NCI-H446 treated with DMSO at 0.1 percent for 48 hours (cell line): ENCODE measurements around the gene STX16.

Source experiments
- DNase-seq: peaks from one replicate; lab custom pipeline; 2025; lab: John Stamatoyannopoulos, UW

Gene STX16

GRCh38 chr20:58655328-58656107 lies 4.4 kb downstream of the STX16 start:
- DNase-seq = no peak

- DNase-seq = no peak
These were observed 5.7 kb downstream of the STX16 start for GRCh38 chr20:58656831-58657230.

GRCh38 chr20:58657262-58657661 lies 6.2 kb downstream of the STX16 start:
- no peak for DNase-seq

- DNase-seq = no peak
These were observed 6.9 kb downstream of the STX16 start for GRCh38 chr20:58657986-58658385.

GRCh38 chr20:58658760-58659159 lies 7.7 kb downstream of the STX16 start:
- no peak for DNase-seq

- no peak for DNase-seq
These were observed 8.8 kb downstream of the STX16 start for GRCh38 chr20:58659841-58660240.

- DNase-seq = no peak
These were observed 9.9 kb downstream of the STX16 start for GRCh38 chr20:58660855-58661597.

- no peak for DNase-seq
These were observed 10.8 kb downstream of the STX16 start for GRCh38 chr20:58661598-58662473.

- DNase-seq = no peak
These were observed 13.2 kb downstream of the STX16 start for GRCh38 chr20:58664331-58664730.

GRCh38 chr20:58664883-58665282 lies 13.8 kb downstream of the STX16 start:
- no peak for DNase-seq

GRCh38 chr20:58665606-58666005 lies 14.5 kb downstream of the STX16 start:
- DNase-seq = no peak

GRCh38 chr20:58666702-58667101 lies 15.6 kb downstream of the STX16 start:
- DNase-seq = no peak

GRCh38 chr20:58667975-58668374 lies 16.9 kb downstream of the STX16 start:
- DNase-seq = no peak

GRCh38 chr20:58668901-58669286 lies 17.8 kb downstream of the STX16 start:
- DNase-seq = no peak

GRCh38 chr20:58669287-58670006 lies 18.4 kb downstream of the STX16 start:
- no peak for DNase-seq

GRCh38 chr20:58670102-58670501 lies 19.0 kb downstream of the STX16 start:
- DNase-seq = no peak

GRCh38 chr20:58670659-58671058 lies 19.6 kb downstream of the STX16 start:
- no peak for DNase-seq

GRCh38 chr20:58673119-58673518 lies 22.0 kb downstream of the STX16 start:
- DNase-seq = no peak

- DNase-seq = no peak
These were observed 24.1 kb downstream of the STX16 start for GRCh38 chr20:58675146-58675584.

GRCh38 chr20:58675641-58676040 lies 24.6 kb downstream of the STX16 start:
- DNase-seq = no peak

GRCh38 chr20:58676161-58676560 lies 25.1 kb downstream of the STX16 start:
- no peak for DNase-seq
